HEK293T (cell line): ENCODE data around the gene DOCK2.

ENCODE experiments used
- BHLHE40 ChIP-seq: fragments of 450-650 bp; IDR thresholded peaks from 2 replicates; pipeline ENCODE4 v1.6.1; 2016; ENCODE audit warnings: mild to moderate bottlenecking, moderate library complexity, borderline replicate concordance
- SP1 ChIP-seq: fragments of 450-650 bp; IDR thresholded peaks from 2 replicates; pipeline ENCODE4 v1.6.1; 2017

DNA sequence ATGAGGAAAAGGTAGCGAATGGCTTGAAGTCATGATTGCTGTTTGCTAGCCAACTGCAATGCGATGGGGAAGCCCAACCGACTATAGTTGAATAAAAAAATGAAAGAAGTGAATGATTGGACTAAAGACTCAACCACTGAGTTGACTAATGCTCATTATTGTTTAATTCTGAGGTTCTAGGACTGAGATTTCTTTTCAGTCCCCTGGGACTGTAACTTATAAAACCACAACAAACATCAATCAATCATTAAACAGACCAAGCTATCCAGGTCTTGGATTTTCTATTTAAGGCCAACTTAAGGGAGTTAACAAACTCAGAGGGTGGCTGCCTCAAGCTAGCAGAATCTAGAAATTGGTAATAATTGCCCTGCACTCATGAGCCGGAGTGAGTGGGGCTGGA lies 154.2 kb downstream of the DOCK2 start:
- TF ChIP-seq BHLHE40 (no peak), SP1 (no peak)
